ENCODE data around the gene TTC28.
"Not testable (repeated sequence)": the region's sequence is repeated elsewhere in the genome, so short reads cannot be mapped to it uniquely, and the experiment has no call there.

DNA sequence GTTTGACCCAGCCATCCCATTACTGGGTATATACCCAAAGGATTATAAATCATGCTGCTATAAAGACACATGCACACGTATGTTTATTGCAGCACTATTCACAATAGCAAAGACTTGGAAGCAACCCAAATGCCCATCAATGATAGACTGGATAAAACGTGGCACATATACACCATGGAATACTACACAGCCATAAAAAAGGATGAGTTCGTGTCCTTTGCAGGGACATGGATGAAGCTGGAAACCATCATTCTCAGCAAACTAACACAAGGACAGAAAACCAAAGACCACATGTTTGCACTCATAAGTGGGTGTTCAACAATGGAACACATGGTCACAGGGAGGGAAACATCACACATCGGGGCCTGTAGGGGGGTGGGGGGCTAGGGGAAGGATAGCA lies 64.2 kb downstream of the TTC28 start:
- TF ChIP-seq, protein P1, sequence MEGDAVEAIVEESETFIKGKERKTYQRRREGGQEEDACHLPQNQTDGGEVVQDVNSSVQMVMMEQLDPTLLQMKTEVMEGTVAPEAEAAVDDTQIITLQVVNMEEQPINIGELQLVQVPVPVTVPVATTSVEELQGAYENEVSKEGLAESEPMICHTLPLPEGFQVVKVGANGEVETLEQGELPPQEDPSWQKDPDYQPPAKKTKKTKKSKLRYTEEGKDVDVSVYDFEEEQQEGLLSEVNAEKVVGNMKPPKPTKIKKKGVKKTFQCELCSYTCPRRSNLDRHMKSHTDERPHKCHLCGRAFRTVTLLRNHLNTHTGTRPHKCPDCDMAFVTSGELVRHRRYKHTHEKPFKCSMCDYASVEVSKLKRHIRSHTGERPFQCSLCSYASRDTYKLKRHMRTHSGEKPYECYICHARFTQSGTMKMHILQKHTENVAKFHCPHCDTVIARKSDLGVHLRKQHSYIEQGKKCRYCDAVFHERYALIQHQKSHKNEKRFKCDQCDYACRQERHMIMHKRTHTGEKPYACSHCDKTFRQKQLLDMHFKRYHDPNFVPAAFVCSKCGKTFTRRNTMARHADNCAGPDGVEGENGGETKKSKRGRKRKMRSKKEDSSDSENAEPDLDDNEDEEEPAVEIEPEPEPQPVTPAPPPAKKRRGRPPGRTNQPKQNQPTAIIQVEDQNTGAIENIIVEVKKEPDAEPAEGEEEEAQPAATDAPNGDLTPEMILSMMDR (IDR thresholded peaks at IDR 0.05; ENCODE audit: insufficient read depth, low read depth, low read length) = not testable (repeated sequence)
- not testable (repeated sequence) for TF ChIP-seq EZH2 (IDR thresholded peaks at IDR 0.05; ENCODE audit: insufficient read depth, low read length)
